Measurements from ENCODE around the gene ACP2.

DNA sequence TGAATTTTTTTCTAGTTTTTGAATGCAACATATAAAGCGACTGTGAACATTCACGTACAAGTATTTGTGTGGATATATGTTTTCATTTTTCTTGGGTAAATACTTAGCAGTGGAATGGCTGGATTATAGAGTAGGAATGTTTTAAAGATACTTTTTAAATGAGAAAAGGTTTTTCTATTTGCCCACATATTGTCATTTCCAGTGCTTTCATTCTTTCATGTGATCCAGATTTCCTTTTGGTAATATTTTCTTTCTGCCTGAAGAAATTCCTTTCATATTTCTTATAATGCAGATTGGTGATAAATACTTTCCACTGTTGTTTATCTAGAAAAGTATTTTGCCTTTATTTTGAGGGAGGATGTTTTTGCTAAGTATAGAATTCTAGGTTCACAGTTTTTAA is 25.9 kb downstream of the ACP2 start:
- TF ChIP-seq, protein P1, sequence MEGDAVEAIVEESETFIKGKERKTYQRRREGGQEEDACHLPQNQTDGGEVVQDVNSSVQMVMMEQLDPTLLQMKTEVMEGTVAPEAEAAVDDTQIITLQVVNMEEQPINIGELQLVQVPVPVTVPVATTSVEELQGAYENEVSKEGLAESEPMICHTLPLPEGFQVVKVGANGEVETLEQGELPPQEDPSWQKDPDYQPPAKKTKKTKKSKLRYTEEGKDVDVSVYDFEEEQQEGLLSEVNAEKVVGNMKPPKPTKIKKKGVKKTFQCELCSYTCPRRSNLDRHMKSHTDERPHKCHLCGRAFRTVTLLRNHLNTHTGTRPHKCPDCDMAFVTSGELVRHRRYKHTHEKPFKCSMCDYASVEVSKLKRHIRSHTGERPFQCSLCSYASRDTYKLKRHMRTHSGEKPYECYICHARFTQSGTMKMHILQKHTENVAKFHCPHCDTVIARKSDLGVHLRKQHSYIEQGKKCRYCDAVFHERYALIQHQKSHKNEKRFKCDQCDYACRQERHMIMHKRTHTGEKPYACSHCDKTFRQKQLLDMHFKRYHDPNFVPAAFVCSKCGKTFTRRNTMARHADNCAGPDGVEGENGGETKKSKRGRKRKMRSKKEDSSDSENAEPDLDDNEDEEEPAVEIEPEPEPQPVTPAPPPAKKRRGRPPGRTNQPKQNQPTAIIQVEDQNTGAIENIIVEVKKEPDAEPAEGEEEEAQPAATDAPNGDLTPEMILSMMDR (IDR thresholded peaks at IDR 0.05; ENCODE audit: poor library complexity), result no peak
- TF ChIP-seq EZH2 (IDR thresholded peaks at IDR 0.05; ENCODE audit: borderline replicate concordance), result no peak

Data from hepatocyte (in vitro differentiated cells).